ENCODE measurements around the gene GSTM4.

DNA sequence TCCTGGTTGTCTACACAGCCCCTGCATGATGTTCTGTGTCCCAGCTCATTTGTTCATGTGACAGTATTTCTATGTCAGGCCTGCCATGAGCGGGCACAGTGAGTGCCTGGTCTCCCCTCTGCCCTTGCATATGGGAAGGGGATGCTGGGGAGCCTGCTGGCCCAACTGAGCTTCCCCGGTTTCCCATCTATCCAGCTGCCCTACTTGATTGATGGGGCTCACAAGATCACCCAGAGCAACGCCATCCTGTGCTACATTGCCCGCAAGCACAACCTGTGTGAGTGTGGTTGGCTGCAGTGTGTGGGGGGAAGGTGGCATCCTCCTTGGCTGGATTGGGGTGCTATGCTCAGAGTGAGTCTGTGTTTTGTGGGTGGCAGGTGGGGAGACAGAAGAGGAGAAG is 1.5 kb downstream of the GSTM4 start:
- TF ChIP-seq, protein P1, sequence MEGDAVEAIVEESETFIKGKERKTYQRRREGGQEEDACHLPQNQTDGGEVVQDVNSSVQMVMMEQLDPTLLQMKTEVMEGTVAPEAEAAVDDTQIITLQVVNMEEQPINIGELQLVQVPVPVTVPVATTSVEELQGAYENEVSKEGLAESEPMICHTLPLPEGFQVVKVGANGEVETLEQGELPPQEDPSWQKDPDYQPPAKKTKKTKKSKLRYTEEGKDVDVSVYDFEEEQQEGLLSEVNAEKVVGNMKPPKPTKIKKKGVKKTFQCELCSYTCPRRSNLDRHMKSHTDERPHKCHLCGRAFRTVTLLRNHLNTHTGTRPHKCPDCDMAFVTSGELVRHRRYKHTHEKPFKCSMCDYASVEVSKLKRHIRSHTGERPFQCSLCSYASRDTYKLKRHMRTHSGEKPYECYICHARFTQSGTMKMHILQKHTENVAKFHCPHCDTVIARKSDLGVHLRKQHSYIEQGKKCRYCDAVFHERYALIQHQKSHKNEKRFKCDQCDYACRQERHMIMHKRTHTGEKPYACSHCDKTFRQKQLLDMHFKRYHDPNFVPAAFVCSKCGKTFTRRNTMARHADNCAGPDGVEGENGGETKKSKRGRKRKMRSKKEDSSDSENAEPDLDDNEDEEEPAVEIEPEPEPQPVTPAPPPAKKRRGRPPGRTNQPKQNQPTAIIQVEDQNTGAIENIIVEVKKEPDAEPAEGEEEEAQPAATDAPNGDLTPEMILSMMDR (IDR thresholded peaks at IDR 0.05; ENCODE audit: borderline replicate concordance, extremely low read depth, low read length, poor library complexity, severe bottlenecking) = no peak
- no peak for TF ChIP-seq EZH2 (IDR thresholded peaks at IDR 0.05; ENCODE audit: borderline replicate concordance, low read depth, low read length, severe bottlenecking)

Measured in DND-41 (cell line).